Testis (tissue), 3 donors: ENCODE measurements around the gene COL12A1. TPM values are rescaled to one million over a fixed set of nuclear protein-coding genes. Genes with fewer than 3 reads are reported as not detected.

Source experiments
- DNase-seq: peaks from one replicate; pipeline ENCODE4 v3.0.0-alpha.2; 2019
- H3K27ac ChIP-seq, 2 donors: fragments of 200-600 bp; sonication (generic); one replicate each; pipeline ENCODE4 v1.5.1; 2019
- H3K27me3 ChIP-seq: fragments of 200-600 bp; sonication (generic); one replicate; pipeline ENCODE4 v1.5.1; 2019
- H3K36me3 ChIP-seq: fragments of 200-600 bp; sonication (generic); one replicate; pipeline ENCODE4 v1.5.1; 2017; ENCODE audit warnings: low read depth; ENCODE audit errors: missing control alignments
- H3K4me1 ChIP-seq: fragments of 200-600 bp; sonication (generic); one replicate; pipeline ENCODE4 v1.5.1; 2019
- H3K4me3 ChIP-seq, 2 donors: fragments of 200-600 bp; sonication (generic); one replicate each; pipeline ENCODE4 v1.5.1; 2017 to 2019
- H3K9me3 ChIP-seq: fragments of 200-600 bp; sonication (generic); one replicate; pipeline ENCODE4 v1.5.1; 2017
- POLR2A ChIP-seq: fragments of 450-650 bp; IDR thresholded peaks from one replicate; pipeline ENCODE4 v1.6.1; 2017; ENCODE audit warnings: antibody characterized with exemption, mild to moderate bottlenecking, moderate library complexity
- WGBS, 2 donors: methylation state at CpG; one replicate each; pipeline ENCODE4 v1.1.5; 2018; 5-methylcytosine and 5-hydroxymethylcytosine counted together
- intact Hi-C: fragments of 100-400 bp; cut with DNase I; formaldehyde crosslinking; loops from one replicate; pipeline ENCODE4 v1.15.1; 2023; ENCODE audit warnings: low total_unique reads
- polyA plus RNA-seq: library from polyadenylated mRNA; stranded (reverse); fragments of 350-450 nt; fragmentation: Illumina TruSeq; extraction: RNeasy Lipid Tissue Mini Kit (QIAGEN cat#74804); gene quantifications from one replicate; pipeline ENCODE4 v1.2.3, GENCODE V29; 2014; ENCODE audit warnings: low read depth, low replicate concordance; ENCODE audit not compliant: insufficient read depth
- total RNA-seq, 2 donors: library from RNA; depleted of rRNA; stranded (reverse); fragments of >200 nt; gene quantifications; one replicate each; pipeline ENCODE4 v1.2.3, GENCODE V29; 2016
- TF ChIP-seq, protein P1 (sequence below), 3 experiments: fragments of 450-650 bp in 2 of 3; fragments of 200-600 bp in 1 of 3; sonication (generic) in 1 of 3; IDR thresholded peaks; one replicate each; pipeline ENCODE4 v1.5.1; 2016 to 2019; ENCODE audit warnings: antibody characterized with exemption in 3 of 3, mild to moderate bottlenecking in 2 of 3, moderate library complexity in 1 of 3

The COL12A1 gene
- total and polyA plus RNA-seq, 3 donors from 2014 or later = 11.4 to 27.3 (median 13.6) TPM

DNA sequence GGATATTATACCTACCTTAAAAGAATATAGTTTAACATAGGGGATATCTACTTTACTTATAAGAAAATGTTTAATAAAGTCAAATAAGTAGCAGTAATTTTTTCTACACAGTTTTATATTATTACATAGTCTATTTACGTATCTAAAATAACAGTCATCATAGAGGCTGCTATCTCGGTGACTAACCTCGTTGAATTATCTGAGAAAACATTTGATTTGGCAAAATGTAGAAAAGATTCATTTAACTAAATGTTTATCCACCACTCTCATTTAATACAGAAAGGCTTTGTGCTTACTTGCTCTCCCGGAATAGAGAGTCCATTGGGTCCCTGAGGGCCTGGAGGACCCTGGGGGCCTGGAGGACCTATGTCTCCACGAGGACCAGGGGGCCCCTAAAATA is 103.6 kb downstream of the COL12A1 start:
- no peak for DNase-seq
- H3K27ac ChIP-seq = no peak overlapping the region

DNA sequence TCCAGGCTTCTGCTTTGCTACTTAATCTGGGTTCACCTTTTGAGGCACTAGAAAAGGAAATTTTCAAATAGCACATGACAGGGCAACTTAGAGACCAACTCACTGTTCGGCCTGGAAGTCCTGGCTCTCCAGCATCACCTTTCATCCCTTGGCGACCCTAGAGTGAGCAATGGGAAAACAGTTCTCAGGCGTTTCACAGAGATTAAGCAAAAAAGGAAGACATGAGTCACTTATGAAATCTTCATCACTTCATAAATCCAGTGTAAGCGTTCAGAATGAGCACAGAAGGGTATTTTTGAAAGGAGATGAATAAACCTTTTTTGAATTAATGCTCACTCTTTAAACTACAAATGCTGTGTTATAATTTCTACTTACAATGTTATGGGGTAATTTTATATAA is 104.0 kb downstream of the COL12A1 start:
- intact Hi-C loops = no loop called here
- WGBS, 2 donors = 46 to 57% methylated on average over 4 of the region's 4 CpGs
- no peaks in the 10 kb centered on the region for H3K4me1 ChIP-seq
- H3K9me3 ChIP-seq = no peaks in the 10 kb centered on the region
- no peaks in the 10 kb centered on the region for H3K36me3 ChIP-seq
- no peaks in the 10 kb centered on the region for H3K27me3 ChIP-seq
- no peak overlapping the region for H3K4me3 ChIP-seq
- TF ChIP-seq POLR2A = no peak
- TF ChIP-seq, protein P1, sequence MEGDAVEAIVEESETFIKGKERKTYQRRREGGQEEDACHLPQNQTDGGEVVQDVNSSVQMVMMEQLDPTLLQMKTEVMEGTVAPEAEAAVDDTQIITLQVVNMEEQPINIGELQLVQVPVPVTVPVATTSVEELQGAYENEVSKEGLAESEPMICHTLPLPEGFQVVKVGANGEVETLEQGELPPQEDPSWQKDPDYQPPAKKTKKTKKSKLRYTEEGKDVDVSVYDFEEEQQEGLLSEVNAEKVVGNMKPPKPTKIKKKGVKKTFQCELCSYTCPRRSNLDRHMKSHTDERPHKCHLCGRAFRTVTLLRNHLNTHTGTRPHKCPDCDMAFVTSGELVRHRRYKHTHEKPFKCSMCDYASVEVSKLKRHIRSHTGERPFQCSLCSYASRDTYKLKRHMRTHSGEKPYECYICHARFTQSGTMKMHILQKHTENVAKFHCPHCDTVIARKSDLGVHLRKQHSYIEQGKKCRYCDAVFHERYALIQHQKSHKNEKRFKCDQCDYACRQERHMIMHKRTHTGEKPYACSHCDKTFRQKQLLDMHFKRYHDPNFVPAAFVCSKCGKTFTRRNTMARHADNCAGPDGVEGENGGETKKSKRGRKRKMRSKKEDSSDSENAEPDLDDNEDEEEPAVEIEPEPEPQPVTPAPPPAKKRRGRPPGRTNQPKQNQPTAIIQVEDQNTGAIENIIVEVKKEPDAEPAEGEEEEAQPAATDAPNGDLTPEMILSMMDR (IDR thresholded peaks at IDR 0.05) = no peak
- no peak for DNase-seq
- no peak overlapping the region for H3K27ac ChIP-seq

More for the DNA sequence above, 103.6 kb downstream of the COL12A1 start:
- Histone ChIP-seq H3K9me3 (no peaks in the 10 kb centered on the region), H3K4me1 (no peaks in the 10 kb centered on the region), H3K36me3 (no peaks in the 10 kb centered on the region), H3K27me3 (no peaks in the 10 kb centered on the region), H3K4me3 (no peak overlapping the region)
- TF ChIP-seq POLR2A = no peak
- TF ChIP-seq, protein P1 (IDR thresholded peaks at IDR 0.05) = no peak
- WGBS, 2 donors = 73 to 92% methylated on average over 5 of the region's 5 CpGs
- intact Hi-C loops = no loop called here

DNA sequence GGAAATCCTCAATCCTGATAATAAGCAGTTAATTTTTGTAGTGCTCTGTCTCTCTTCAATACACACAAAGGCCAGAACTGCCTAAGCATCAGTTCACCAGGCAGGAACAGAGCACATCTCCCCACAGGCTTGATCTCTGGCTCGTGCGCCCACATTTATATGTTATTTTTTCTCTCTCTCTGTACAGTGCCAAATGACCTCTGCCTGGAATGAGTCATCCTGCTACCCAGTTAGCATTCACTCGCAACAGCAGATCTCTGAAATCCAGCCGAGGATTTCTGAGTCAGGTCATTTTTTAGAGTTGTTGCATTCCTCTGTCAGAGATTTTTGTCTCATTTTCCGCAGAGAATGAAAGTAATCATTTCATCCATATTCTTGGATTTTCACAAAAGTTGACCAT is 107.1 kb downstream of the COL12A1 start:
- Histone ChIP-seq H3K36me3 (no peaks in the 10 kb centered on the region), H3K4me1 (no peaks in the 10 kb centered on the region), H3K9me3 (no peaks in the 10 kb centered on the region), H3K4me3 (no peak overlapping the region), H3K27ac (no peak overlapping the region), H3K27me3 (no peaks in the 10 kb centered on the region)
- 32 to 34% methylated on average over 5 of the region's 5 CpGs for WGBS, 2 donors
- TF ChIP-seq POLR2A = no peak
- TF ChIP-seq, protein P1 (IDR thresholded peaks at IDR 0.05) = no peak
- intact Hi-C loops = no loop called here
- DNase-seq = peak; percentile 75

DNA sequence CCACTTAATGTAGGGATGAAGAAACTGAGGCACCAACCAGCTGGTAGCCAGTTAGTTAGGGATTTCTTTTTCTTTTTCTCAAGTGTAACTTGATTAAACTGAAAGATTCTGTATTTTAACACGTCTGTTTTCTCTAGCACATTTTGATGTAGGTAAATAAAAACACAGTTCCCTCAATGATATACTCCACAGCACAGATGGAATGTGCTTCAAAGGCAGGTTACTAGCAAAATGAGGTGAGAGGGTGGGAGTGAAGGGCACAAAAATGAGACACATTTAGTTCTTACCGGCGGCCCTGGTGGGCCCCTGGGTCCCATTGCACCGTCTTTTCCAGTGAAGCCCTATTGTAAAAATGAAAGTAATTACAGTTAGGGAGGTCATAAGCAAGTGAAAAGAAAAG is 108.9 kb downstream of the COL12A1 start:
- 27 to 38% methylated on average over 4 of the region's 4 CpGs for WGBS, 2 donors
- intact Hi-C loops = no loop called here
- no peaks in the 10 kb centered on the region for H3K27me3 ChIP-seq
- no peak for DNase-seq
- H3K27ac ChIP-seq = no peak overlapping the region
- no peaks in the 10 kb centered on the region for H3K4me1 ChIP-seq
- H3K36me3 ChIP-seq = no peaks in the 10 kb centered on the region
- H3K9me3 ChIP-seq = no peaks in the 10 kb centered on the region
- TF ChIP-seq POLR2A = no peak
- TF ChIP-seq, protein P1 (IDR thresholded peaks at IDR 0.05) = no peak
- H3K4me3 ChIP-seq = no peak overlapping the region

DNA sequence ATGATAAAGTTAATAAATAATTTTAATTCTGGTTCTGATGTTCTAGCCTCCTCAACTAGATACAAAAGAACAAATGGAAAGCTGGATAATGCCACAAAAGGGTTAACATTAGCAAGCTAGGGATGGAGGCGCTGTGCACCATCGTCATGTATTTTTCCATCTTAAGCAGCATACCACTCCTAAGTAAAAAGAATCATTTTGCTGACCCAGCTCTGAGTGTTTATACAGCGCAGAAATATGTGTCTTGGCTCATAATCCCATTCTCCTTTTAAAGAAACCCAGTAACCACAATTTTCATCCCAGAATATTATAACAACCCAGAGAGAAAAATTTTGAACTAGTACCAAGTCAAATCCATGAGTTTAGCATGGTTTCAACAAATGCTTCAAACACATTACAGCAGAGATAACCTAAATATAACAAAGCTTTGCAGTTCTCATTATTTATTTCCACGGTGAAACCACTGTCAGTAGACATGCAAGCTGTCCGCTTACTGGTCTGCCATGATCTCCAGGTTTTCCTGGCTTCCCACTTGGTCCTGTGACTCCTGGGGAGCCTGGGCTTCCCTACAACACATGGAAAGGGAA is 111.1 kb downstream of the COL12A1 start:
- H3K4me3 ChIP-seq = no peak overlapping the region
- peak; percentile 27 for DNase-seq
- no peak overlapping the region for H3K27ac ChIP-seq
- no peaks in the 10 kb centered on the region for H3K4me1 ChIP-seq
- intact Hi-C loops = no loop called here
- no peaks in the 10 kb centered on the region for H3K36me3 ChIP-seq
- WGBS, 2 donors = 19 to 30% methylated on average over 5 of the region's 5 CpGs
- no peak for TF ChIP-seq POLR2A
- TF ChIP-seq, protein P1 (IDR thresholded peaks at IDR 0.05) = no peak
- no peaks in the 10 kb centered on the region for H3K27me3 ChIP-seq
- no peaks in the 10 kb centered on the region for H3K9me3 ChIP-seq
